GM18868 (cell line): Measurements from ENCODE around the gene RECK.

Source experiments
- ATAC-seq: cut with Tn5 transposase; IDR thresholded peaks from one replicate; pipeline ENCODE4 v1.9.1; 2021; ENCODE audit warnings: mild to moderate bottlenecking, moderate library complexity; ENCODE audit not compliant: unreplicated experiment

Gene RECK

GRCh38 chr9:36136272-36136893, 99.7 kb downstream of the RECK start, which contains the start of gene GLIPR2:
TSS of gene GLIPR2 (plus strand) at chr9:36136733. CDS start at chr9:36136779, 46 bp downstream.
- ATAC-seq: peak; percentile 96

GRCh38 chr9:36136894-36137391, 100.2 kb downstream of the RECK start:
- peak; percentile 31 for ATAC-seq

DNA sequence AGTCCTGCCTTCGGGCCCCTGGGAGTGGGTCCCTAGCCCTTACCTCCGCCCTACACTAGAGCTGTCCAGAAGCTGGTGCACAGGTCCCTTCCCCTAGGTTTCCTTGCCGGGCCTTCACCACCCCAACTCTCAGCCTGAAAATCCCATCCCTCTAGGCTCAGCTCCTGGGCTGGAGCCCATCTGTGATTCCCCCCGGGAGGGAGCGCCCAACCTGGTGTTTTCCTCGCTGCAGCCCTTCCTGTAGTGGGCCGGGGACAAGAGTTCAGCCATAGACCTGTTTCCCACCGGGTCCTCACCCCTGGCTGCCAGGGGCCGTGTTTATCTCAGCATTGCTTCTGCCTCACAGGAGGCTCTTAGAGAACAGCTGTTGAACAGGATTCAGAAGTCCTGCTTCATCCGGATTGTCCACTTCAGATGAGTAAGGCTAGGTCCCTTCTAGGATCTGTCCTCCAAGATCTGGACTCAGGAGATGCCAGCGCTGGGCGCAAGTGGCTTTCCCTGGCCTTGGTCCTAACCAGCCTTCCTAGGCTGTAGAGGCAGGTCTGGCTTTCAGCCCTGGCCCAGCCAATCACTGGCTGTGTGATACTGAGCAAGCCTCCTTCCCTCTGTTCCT, 100.8 kb downstream of the RECK start:
- ATAC-seq: no peak

- no peak for ATAC-seq
Measured at GRCh38 chr9:36138496-36138895, 101.8 kb downstream of the RECK start.

GRCh38 chr9:36138901-36139300, 102.2 kb downstream of the RECK start:
- ATAC-seq: no peak

DNA sequence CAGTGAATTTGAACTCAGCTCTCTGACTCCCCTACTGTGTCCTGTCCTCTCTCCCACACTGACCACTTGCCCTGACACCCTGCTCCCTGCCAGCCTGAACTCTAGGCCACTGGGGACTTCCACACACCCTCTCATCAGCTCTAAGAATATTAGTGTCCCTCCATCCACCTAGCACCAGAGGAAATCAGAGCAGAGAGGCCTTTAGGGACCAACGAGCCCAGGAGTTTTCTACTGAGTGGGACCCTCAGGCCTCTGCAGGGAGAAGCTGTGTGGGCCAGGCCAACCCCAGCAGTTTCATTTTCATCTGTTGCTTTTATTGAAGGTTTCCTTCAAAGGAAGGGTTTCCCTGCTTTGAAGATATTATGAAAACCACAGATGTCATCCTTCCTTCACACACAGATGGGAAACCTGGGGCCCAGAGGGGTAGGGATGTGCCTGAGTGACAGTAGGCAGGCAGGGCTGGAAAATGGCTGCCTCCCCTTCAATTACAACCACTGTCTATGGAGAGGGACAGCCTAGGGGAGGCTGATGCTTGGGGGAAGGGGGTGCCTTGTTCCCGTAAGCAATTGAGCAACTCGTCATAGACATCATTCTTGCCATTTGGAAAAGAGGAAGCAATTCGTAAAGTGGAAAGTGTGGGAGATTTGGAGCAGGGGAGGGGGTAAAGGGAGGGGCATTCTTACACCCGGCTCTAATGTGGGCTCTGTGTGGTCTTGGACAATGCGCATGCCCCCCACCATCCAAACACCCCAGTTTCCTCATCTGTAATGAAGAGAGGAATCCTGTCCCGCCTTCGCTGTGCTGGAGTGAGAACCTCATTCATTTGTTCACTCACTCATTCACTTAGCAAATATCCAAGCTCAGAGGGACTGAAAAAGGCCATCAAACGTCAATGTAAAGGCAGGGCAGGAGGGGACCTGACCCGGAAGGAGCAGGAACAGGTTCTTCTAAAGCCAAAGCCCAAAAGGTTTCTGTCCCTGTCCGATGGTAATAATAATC, 103.7 kb downstream of the RECK start:
- no peak for ATAC-seq

DNA sequence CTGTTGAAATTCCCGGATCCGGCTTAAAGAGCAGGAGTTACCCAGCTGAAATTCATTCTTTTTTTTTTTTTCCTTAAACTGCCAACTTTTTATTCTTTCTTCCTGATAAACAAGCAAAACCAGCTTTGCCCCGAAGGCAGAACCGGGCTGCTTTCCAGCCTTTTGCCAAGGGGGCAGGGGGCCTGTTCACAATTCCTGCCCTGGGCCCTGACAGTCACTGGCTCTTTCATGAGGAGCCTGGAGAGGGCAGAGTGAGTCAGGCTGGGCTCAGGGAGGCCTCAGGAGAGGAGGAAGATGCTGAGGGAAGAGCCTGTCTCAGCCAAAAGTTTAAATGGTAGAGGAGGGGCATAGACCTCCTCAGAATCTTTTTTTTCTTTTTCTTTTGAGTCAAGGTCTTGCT, 104.6 kb downstream of the RECK start:
- ATAC-seq: no peak

DNA sequence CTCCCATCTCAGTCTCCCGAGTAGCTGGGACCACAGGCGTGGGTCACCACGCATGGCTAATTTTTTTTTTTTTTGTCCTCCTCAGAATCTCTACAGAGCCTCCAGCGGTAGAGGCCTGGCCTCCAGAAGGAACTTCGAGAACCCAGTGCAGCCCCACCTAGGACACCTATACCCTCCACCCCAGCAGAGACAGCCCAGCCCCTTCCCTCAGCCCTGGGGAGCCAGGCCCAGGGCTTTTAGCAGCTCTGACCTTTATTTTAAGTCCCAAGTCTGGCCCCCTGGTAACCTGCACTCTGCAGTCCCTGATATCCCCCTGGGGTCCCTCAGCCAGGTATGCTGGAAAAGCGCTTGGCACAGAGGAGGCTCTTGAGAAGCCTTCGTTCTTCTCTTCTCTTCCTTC, 105.0 kb downstream of the RECK start:
- ATAC-seq: no peak

DNA sequence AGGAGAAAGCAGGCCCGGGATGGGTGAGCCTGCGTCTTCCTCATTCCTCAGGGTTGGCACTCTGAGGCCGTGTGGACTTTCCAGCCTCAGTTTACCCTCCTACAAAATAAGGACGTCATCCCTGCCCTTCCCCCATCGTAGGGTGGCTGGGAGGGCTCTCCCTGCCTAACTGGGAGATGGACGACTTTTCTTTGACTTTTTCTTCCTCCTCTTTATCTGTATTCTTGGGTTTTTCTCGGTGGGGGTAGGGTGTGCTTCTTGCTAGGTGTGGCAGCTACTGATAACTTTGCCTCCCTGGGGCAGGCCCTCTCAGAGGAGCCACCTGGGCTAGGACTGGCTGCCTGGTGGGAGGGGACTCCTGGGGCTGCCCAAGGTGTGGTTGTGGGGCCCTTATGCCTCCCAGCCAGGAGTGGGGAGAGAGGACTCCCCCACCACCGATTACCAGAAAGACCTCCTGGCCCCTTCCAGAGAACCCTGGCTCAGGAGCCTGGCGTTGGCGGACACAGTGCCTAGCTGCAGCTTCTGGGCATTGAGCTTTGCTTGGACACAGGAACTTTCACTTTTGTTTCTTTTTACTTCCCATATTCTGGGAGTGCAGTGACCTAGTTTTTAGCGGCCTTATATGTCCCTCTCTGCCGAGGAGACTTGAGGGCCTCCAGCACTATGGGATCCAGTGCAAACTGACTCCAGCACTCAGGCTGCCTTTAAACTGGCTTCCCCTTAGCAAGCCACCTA, 106.0 kb downstream of the RECK start:
- ATAC-seq: no peak

- no peak for ATAC-seq
Measured at GRCh38 chr9:36143245-36143641, 106.5 kb downstream of the RECK start.

DNA sequence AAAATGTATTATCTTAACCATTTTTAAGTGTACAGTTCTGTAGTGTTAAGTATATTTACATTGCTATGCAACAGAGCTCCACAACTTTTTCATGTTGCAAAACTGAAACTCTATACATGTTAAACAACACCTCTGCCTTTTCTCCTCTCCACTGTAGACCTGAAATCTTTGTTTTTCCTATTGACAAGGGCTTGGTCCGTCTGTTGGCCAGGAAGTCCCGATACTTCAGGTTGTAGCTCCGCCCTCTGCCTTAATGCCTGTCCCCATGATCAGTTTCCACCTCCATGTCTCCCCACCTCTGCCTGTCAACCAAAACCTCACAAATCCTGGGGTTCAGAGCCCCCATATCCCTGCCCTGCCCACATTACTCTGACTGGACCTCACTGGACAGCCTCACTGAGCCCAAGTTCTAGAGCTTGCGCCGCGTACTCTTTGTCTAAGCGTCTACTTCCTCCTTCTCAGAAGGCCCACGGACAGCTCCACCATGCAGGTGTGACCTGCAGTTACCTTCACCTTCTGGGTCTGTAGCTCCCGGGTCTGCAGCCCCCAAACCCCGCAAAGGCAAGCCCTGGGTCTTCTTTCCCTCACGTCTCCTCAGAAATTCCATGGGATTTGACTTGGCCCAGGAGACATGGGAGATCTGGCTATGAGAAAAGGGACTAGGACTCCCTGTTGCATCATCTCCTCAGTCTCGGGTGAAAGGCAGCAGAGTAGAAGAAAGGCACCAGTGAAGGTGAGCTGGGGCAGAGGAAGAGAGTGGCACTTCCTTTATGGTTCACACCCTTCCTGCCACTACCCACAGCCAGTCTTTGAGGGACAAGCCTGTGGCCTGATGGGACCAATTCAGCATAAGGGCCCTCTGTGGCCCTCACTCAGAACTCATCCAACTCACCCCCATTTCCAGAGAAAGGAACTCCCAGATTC, 107.9 kb downstream of the RECK start:
- ATAC-seq: no peak

DNA sequence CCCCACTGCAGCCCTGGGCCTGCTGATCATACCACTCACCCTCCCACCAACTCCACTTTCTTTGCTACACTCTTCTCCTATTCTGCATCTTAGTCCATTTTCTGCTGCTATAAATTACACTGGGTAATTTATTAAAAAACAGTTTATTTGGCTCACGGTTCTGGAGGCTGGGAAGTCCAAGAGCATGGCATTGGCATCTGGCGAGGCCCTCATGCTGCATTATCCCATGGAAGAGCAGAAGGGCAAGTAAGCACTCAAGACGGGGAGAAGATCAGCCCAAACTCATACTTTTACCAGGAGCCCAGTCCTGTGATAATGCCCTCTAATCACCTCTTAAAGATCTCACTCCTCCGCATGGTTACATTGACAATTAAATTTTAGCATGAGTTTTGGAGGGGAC, 109.3 kb downstream of the RECK start:
- no peak for ATAC-seq

DNA sequence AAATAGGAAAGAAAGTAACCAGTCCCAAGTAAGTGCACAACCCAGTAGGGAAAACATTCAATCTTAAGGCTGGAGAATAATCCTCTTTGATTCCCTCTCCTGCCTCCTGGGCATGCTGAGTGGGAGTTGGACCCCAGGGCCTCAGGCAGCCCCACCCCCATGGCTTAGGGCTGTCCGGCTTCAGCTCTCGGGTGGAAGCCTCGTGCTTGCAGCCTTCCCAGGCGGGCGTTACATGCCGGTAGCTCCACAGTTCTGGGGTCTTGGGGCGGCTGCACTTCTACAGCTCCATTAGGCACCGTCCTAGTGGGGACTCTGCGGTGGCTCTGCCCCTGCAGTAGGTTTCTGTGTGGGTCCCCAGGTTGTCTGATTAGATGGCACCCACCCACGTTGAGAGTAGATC, 109.9 kb downstream of the RECK start:
- no peak for ATAC-seq

- no peak for ATAC-seq
Measured at GRCh38 chr9:36147441-36148175, 110.9 kb downstream of the RECK start.

GRCh38 chr9:36148311-36149051, 111.8 kb downstream of the RECK start:
- ATAC-seq: peak; percentile 54

GRCh38 chr9:36149197-36149596, 112.5 kb downstream of the RECK start:
- ATAC-seq: no peak

- no peak for ATAC-seq
Measured at GRCh38 chr9:36150574-36151315, 114.0 kb downstream of the RECK start.
